ENCODE results near the gene GGCX.
"Not testable (repeated sequence)": the region's sequence is repeated elsewhere in the genome, so short reads cannot be mapped to it uniquely, and the experiment has no call there.

GRCh38 chr2:85544915-85545779 lies 16.1 kb downstream of the GGCX start:
- TF ChIP-seq POLR2A (IDR thresholded peaks at IDR 0.05) = peak in 1 of 2 donors; percentile 8
- TF ChIP-seq CTCF (IDR thresholded peaks at IDR 0.05) = not testable (repeated sequence)

All from adrenal gland (tissue), 5 donors.